OCI-LY7 (cell line): ENCODE results near the gene POC1A. TPM values are rescaled to one million over a fixed set of nuclear protein-coding genes. Genes with fewer than 3 reads are reported as not detected.

Experiments
- BruUV-seq: library from RNA; stranded (reverse); fragments of 400-500 nt; replicated peaks from 2 replicates; lab custom pipeline; 2021; lab: Mats Ljungman, UMichigan
- CTCF ChIA-PET: fragments of 300-600 bp; sonication (Branson Sonifier 250); formaldehyde crosslinking; loops from one replicate; lab custom pipeline; 2022; ENCODE audit warnings: antibody characterized with exemption; ENCODE audit not compliant: unreplicated experiment; lab: Charles Lee
- POLR2A ChIA-PET: fragments of 300-600 bp; sonication (Branson Sonifier 250); formaldehyde crosslinking; loops from one replicate; lab custom pipeline; 2022; ENCODE audit warnings: antibody characterized with exemption; lab: Charles Lee
- DNase-seq: peaks from one replicate; pipeline ENCODE4 v3.0.0-alpha.2; 2015; ENCODE audit warnings: low spot score
- H2AFZ ChIP-seq: fragments of 200-600 bp; sonication (generic), shearing (Covaris generic); 2 replicates; pipeline ENCODE4 v1.6.1; 2014; ENCODE audit warnings: mild to moderate bottlenecking, antibody characterized with exemption, low read length, moderate library complexity
- H3K27ac ChIP-seq: fragments of 200-600 bp; sonication (generic); 2 replicates; pipeline ENCODE4 v1.5.1; 2014; ENCODE audit warnings: mixed run types, low read depth, mild to moderate bottlenecking, moderate library complexity, low read length, inconsistent platforms; ENCODE audit not compliant: poor library complexity, severe bottlenecking
- H3K36me3 ChIP-seq: fragments of 200-600 bp; sonication (generic); 2 replicates; pipeline ENCODE4 v1.6.1; 2014; ENCODE audit warnings: mild to moderate bottlenecking, antibody characterized with exemption, low read length, moderate library complexity, mixed read lengths; ENCODE audit not compliant: insufficient read depth
- H3K4me1 ChIP-seq: fragments of 200-600 bp; sonication (generic); 2 replicates; pipeline ENCODE4 v1.5.1; 2014; ENCODE audit warnings: mild to moderate bottlenecking, low read length; ENCODE audit not compliant: insufficient read depth, poor library complexity, severe bottlenecking
- H3K4me2 ChIP-seq: fragments of 200-600 bp; sonication (generic); 2 replicates; pipeline ENCODE4 v1.6.1; 2014; ENCODE audit warnings: mild to moderate bottlenecking, low read length
- H3K4me3 ChIP-seq: fragments of 200-600 bp; sonication (generic); 2 replicates; pipeline ENCODE4 v1.5.1; 2014; ENCODE audit warnings: mild to moderate bottlenecking, low read depth, low read length; ENCODE audit not compliant: poor library complexity, severe bottlenecking
- H3K79me2 ChIP-seq: fragments of 200-600 bp; sonication (generic); 2 replicates; pipeline ENCODE4 v1.6.1; 2016; ENCODE audit warnings: low read depth, mild to moderate bottlenecking, low read length, moderate library complexity, mixed read lengths; ENCODE audit not compliant: insufficient read depth
- H3K9me2 ChIP-seq: fragments of 200-600 bp; sonication (generic); 2 replicates; pipeline ENCODE4 v1.6.1; 2016; ENCODE audit warnings: mild to moderate bottlenecking, low read length, mixed read lengths; ENCODE audit not compliant: insufficient read depth
- H3K9me3 ChIP-seq: fragments of 200-600 bp; sonication (generic); 2 replicates; pipeline ENCODE4 v1.6.1; 2014; ENCODE audit warnings: mild to moderate bottlenecking, mixed run types, low read length, mixed read lengths
- H4K20me1 ChIP-seq: fragments of 200-600 bp; sonication (generic); 2 replicates; pipeline ENCODE4 v1.6.1; 2014; ENCODE audit warnings: mild to moderate bottlenecking, antibody characterized with exemption, low read length, moderate library complexity, mixed read lengths; ENCODE audit not compliant: insufficient read depth
- CTCF ChIP-seq: fragments of 200-600 bp; sonication (generic); conservative IDR thresholded peaks from 2 replicates; pipeline ENCODE4 v1.5.1; 2014; ENCODE audit warnings: mild to moderate bottlenecking, antibody characterized with exemption, low read length, moderate library complexity, mixed read lengths
- EZH2phosphoT487 ChIP-seq: fragments of 200-600 bp; sonication (generic); IDR thresholded peaks from 2 replicates; pipeline ENCODE4 v1.6.1; 2018; ENCODE audit warnings: low read depth, borderline replicate concordance, mild to moderate bottlenecking, mixed run types, antibody characterized with exemption, low read length, moderate library complexity, mixed read lengths
- intact Hi-C: fragments of 100-400 bp; cut with micrococcal nuclease; formaldehyde crosslinking; loops from one replicate; pipeline ENCODE4 v1.10.0; 2022; ENCODE audit not compliant: unreplicated experiment
- total RNA-seq, 2 experiments: library from RNA; depleted of rRNA in 1 of 2; stranded (reverse); fragments of >200 nt in 1 of 2; shearing (Covaris generic) in 1 of 2; gene quantifications; 2 replicates each; pipeline ENCODE4 v1.2.3, GENCODE V29; 2014 to 2022

Gene POC1A
- total RNA-seq, 2 experiments from 2014 or later = 40.0 to 41.0 TPM

- no peaks in the 10 kb centered on the region for H3K9me3 ChIP-seq
- no peaks in the 10 kb centered on the region for H3K9me2 ChIP-seq
- H2AFZ ChIP-seq = no peak overlapping the region
- no peak overlapping the region for H3K4me2 ChIP-seq
- no peaks in the 10 kb centered on the region for H3K79me2 ChIP-seq
- ChIA-PET POLR2A (no interaction called here), CTCF (no interaction called here)
- BruUV-seq = no TSS peak
- intact Hi-C loops = no loop called here
- no peaks in the 10 kb centered on the region for H4K20me1 ChIP-seq
- no peak for DNase-seq
- H3K4me1 ChIP-seq = no peaks in the 10 kb centered on the region
- H3K27ac ChIP-seq = no peak overlapping the region
- TF ChIP-seq CTCF (no peak), EZH2phosphoT487 (no peak)
- no peak overlapping the region for H3K4me3 ChIP-seq
- H3K36me3 ChIP-seq = peaks cover 94% of the 10 kb centered on the region
These were observed 8.0 kb downstream of the POC1A start for GRCh38 chr3:52146189-52146588.

- no TSS peak for BruUV-seq
- Histone ChIP-seq H3K9me3 (no peaks in the 10 kb centered on the region), H3K4me1 (no peaks in the 10 kb centered on the region), H3K79me2 (no peaks in the 10 kb centered on the region), H3K36me3 (peaks cover 96% of the 10 kb centered on the region), H3K4me2 (no peak overlapping the region), H2AFZ (no peak overlapping the region), H3K9me2 (no peaks in the 10 kb centered on the region), H3K27ac (no peak overlapping the region), H3K4me3 (no peak overlapping the region), H4K20me1 (no peaks in the 10 kb centered on the region)
- ChIA-PET CTCF (no interaction called here), POLR2A (no interaction called here)
- intact Hi-C loops = loop anchor here (2.0 kb wide), 1 partner anchor 203 kb away; the partner anchor contains the start of gene PARP3
- no peak for DNase-seq
- TF ChIP-seq EZH2phosphoT487 = no peak
- TF ChIP-seq CTCF = no peak
These were observed 8.5 kb downstream of the POC1A start for GRCh38 chr3:52145736-52146110.

GRCh38 chr3:52144796-52145735 lies 9.2 kb downstream of the POC1A start:
- Histone ChIP-seq H3K27ac (no peak overlapping the region), H3K79me2 (no peaks in the 10 kb centered on the region), H3K4me1 (no peaks in the 10 kb centered on the region), H3K36me3 (peaks cover 96% of the 10 kb centered on the region), H3K9me3 (no peaks in the 10 kb centered on the region), H3K4me2 (no peak overlapping the region), H4K20me1 (no peaks in the 10 kb centered on the region), H3K9me2 (no peaks in the 10 kb centered on the region), H2AFZ (no peak overlapping the region), H3K4me3 (no peak overlapping the region)
- CTCF ChIA-PET = no interaction called here
- BruUV-seq = no TSS peak
- no peak for DNase-seq
- POLR2A ChIA-PET = no interaction called here
- no peak for TF ChIP-seq CTCF
- no peak for TF ChIP-seq EZH2phosphoT487
- intact Hi-C loops = loop anchor here (1.0 to 2.0 kb wide), 3 partner anchors 92 to 202 kb away; partner anchors contain the start of gene PARP3
